Activated T-cell treated with anti-CD3 and anti-CD28 coated beads, Interleukin-2, amount 50 U/mL, for 24 hours (primary cell): ENCODE data around the gene HNRNPA3.
A peak's percentile ranks its signal among the peaks of the same experiment; 100 is the strongest.
"Not testable (repeated sequence)": the region's sequence is repeated elsewhere in the genome, so short reads cannot be mapped to it uniquely, and the experiment has no call there.

Experiments used
- DNase-seq: peaks from one replicate; pipeline ENCODE4 v3.0.0-alpha.2; 2020
- H3K27ac Mint-ChIP-seq: 2 replicates; pipeline ENCODE4 v1.8.0; 2020; ENCODE audit warnings: mild to moderate bottlenecking, mixed read lengths
- H3K27me3 Mint-ChIP-seq: 2 replicates; pipeline ENCODE4 v1.8.0; 2020; ENCODE audit warnings: mixed read lengths
- H3K36me3 Mint-ChIP-seq: 2 replicates; pipeline ENCODE4 v1.8.0; 2020; ENCODE audit warnings: low read depth, mixed read lengths
- H3K4me1 Mint-ChIP-seq: 2 replicates; pipeline ENCODE4 v1.8.0; 2020; ENCODE audit warnings: low read depth, mixed read lengths
- H3K4me3 Mint-ChIP-seq: 2 replicates; pipeline ENCODE4 v1.8.0; 2020; ENCODE audit warnings: mild to moderate bottlenecking, moderate library complexity, mixed read lengths
- H3K9me3 Mint-ChIP-seq: 2 replicates; pipeline ENCODE4 v1.8.0; 2020; ENCODE audit warnings: mixed read lengths

HNRNPA3 gene

DNA sequence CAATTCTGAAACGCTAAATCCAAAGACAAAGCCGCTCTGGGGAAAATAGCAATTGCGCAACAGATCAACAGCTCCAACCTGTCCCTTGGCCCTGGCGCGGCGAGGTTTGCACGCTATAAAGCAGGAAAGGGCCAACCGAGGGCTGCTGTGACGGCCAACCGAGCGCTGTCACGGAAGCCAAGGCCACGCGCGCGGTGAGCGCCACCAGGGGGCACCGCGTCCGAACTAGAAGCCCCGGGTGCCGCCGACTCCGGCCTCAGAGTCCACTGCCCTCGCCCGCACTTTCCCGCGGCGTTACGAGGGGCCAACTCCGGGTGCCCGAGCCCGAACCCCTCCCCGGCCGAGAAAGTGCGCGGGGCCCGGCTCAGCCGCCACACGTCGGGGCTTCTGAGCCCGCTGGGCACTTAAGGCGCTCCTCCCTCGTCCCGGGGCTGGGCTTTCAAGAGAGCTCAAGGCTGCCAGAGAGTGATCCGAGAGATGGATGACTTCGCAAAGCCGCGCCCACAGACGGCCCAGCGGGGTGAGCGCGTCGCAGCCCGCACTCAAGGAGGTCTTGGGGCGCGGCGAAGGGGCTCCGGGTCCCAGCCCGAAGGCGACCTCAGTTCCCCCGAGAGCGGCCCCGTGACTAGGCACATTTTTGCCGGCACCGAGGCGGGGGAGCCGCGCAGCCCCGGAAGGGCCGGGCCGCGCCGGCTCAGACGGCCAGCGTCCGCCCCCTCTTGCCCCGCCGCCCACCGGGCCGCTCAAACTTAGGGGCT, 51.0 kb downstream of the HNRNPA3 start:
- peaks cover 61% of the 10 kb centered on the region for H3K4me1 Mint-ChIP-seq
- peak; percentile 97 for DNase-seq

DNA sequence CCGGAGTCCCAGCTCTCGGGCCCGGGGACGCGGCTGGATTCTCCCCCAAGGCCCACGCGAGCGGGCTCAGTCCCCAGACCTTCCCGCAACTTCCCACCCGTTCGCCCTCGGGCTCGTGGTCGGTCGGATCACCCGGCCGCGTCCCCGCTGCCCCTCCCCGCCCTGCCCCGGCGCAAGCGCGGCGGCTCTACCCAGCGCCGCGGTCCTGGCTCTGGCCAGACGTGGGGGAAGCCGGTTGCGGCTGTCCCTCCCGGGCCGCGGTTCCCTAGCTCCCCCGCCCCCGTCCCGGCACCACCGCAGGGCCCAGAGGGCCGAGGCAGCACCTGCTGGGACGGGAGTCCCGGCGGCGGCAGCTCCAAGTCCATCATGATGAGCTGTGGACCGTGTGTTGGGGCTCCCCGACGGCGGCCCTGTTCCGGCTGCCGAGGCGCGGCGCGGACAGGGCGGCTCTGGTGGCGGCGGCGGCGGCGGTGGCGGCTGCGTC, 51.7 kb downstream of the HNRNPA3 start:
- H3K4me3 Mint-ChIP-seq, result peak overlapping the region; percentile 91
- peak overlapping the region; percentile 97 for H3K27ac Mint-ChIP-seq
- H3K36me3 Mint-ChIP-seq, result peaks cover 41% of the 10 kb centered on the region
- no peaks in the 10 kb centered on the region for H3K27me3 Mint-ChIP-seq
- peaks cover 56% of the 10 kb centered on the region for H3K4me1 Mint-ChIP-seq
- DNase-seq, result no peak
- no peaks in the 10 kb centered on the region for H3K9me3 Mint-ChIP-seq

More for the DNA sequence above, 51.0 kb downstream of the HNRNPA3 start:
- no peaks in the 10 kb centered on the region for H3K9me3 Mint-ChIP-seq
- peaks cover 47% of the 10 kb centered on the region for H3K36me3 Mint-ChIP-seq
- no peaks in the 10 kb centered on the region for H3K27me3 Mint-ChIP-seq
- peak overlapping the region; percentile 97 for H3K27ac Mint-ChIP-seq
- peak overlapping the region; percentile 91 for H3K4me3 Mint-ChIP-seq

DNA sequence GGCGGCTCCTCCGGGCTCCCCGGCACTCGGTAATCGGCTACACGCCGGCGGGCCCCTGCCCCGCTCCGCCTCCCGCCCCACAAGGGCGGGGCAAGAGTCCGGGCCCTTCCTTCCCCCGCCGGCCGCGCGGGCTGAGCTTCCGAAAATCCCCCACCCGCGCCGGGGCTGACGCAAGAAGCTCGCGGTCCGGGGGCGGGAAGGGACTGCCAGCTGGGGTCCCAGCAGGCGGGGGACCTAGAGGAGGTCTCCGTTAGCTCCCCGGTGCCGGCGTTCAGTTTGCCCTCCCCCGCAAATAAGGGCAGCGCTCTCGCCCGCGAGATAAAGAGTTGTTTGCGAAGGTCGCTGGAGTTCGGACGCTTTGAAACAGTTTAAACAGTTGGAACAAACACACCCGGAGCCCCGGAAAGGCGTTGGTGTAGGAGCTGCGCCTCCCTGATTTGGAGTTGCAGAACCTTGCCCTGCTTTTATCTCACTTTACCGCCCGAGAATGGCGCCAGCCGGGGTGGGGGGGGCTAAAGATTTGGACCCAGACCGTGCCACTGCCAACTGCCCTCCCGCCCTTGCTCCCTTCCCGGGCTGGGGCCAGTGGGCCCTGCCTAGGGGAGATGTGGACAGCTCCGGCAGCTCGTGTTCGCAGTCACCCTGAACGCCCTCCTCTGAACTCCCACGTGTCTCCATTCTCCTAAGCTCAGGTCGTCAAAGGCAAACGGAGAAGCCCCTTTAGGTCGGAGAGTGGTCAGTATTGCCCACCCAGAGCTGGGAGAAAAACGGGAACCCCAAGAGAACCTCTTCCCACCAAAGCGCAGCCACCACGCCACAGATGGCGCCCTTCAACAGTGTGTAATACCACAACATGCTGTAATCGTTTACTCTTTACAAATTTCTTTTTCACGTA, 52.3 kb downstream of the HNRNPA3 start, which contains the start of gene NFE2L2:
Gene NFE2L2 (minus strand): TSS at position 35 of the 895 bp plus-strand sequence. CDS start 151 bp downstream, outside the sequence.
- Mint-ChIP-seq H3K36me3 (peaks cover 36% of the 10 kb centered on the region), H3K27me3 (no peaks in the 10 kb centered on the region), H3K4me3 (peak within 1 kb of the TSS; percentile 91), H3K27ac (peak within 1 kb of the TSS; percentile 99), H3K4me1 (peaks cover 57% of the 10 kb centered on the region), H3K9me3 (no peaks in the 10 kb centered on the region)
- peak; percentile 99 for DNase-seq

DNA sequence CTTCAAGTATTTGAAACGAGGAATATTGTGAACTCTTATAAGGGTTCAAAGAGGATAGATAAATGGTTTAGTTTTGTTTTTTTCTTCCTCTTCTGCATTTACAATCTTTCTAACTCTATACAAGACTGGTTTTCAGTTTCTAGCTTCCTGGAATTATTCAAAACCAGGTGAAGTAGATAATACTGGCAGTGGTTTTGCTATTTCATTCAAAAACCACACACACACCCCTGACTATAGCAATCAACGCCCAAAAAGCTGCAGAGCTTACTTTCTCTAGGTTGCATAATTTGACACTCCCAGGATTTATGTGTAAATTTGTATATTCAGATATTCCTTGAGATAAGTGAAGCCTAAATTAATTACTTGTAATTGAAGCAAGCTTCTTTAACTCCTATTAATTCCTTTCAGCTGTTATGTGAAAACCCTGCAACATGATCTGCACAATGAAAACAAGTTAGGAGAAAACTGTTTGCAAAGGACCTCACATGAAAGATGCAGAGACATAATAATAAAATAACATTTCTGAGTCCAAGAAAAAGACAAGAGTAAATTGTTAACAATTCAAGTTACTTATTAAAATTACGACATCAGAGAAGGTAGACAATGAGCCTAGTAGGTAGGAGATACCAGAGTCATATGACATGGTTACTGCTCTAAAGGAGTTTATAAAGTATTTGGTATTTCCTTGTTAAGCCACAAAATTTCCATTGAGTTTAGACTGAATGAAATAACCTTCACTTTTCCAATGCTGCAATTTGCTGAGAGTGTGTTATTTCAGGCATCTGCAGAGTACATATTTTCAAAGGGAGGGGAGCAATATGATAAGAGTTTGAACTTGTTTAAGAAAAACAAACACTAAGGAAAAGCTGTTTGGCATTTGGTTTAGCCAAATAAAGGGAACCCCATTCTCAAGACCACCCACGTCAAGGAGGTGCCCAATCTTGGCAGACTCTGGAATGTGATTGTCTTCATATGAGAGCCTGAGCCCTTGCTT, 53.5 kb downstream of the HNRNPA3 start:
- Mint-ChIP-seq H3K27me3 (no peaks in the 10 kb centered on the region), H3K36me3 (peaks cover 26% of the 10 kb centered on the region), H3K9me3 (no peaks in the 10 kb centered on the region), H3K4me3 (peak overlapping the region; percentile 91), H3K4me1 (peaks cover 53% of the 10 kb centered on the region), H3K27ac (peak overlapping the region; percentile 99)
- no peak for DNase-seq

DNA sequence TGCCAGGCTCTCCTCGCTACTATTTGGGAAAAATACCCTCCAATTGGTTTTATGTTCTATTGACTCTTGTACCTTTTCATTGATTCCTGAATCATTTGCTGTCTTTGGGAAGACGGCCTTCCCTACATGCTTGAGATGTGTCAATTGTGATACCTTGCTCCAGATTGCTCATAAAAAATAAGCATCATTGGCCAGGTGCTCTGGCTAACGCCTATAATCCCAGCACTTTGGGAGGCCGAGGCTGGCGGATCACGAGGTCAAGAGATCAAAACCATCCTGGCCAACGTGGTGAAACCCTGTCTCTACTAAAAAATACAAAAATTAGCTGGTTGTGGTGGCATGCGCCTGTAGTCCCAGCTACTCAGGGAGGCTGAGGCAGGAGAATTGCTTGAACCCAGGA, 54.4 kb downstream of the HNRNPA3 start:
- Mint-ChIP-seq H3K36me3 (peaks cover 18% of the 10 kb centered on the region), H3K4me1 (peaks cover 45% of the 10 kb centered on the region)
- not testable (repeated sequence) for H3K27me3 Mint-ChIP-seq, H3K4me3 Mint-ChIP-seq, H3K9me3 Mint-ChIP-seq, DNase-seq, H3K27ac Mint-ChIP-seq

DNA sequence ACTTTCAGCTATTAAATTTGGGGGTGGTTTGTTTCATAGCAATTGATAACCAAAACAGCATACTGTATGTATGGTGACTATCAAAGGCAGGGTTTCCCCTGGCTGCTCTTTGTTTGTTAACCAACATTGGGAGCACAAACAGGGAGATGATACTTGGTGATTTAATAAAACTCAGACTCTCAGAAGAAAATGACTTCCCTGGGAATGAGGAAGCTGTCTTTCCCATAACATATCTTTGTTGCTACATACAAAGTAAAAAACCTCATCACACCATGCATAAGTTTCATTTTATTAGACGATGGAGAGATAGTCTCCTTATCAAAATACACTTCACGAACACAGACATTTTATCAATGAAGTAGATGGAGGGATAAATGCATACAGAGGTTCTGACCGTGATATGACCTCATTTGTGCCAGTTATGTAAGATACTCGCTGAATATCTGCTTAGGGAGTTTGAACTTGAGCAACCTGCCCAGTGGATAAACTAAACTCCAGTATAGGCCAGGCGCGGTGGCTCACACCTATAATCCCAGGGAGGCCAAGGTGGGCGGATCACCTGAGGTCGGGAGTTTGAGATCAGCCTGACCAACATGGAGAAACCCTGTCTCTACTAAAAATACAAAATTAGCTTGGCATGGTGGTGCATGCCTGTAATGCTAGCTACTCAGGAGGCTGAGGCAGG, 55.7 kb downstream of the HNRNPA3 start:
- Mint-ChIP-seq H3K27me3 (no peaks in the 10 kb centered on the region), H3K9me3 (no peaks in the 10 kb centered on the region), H3K36me3 (peaks cover 4% of the 10 kb centered on the region), H3K4me1 (peaks cover 50% of the 10 kb centered on the region), H3K27ac (no peak overlapping the region), H3K4me3 (no peak overlapping the region)
- no peak for DNase-seq

DNA sequence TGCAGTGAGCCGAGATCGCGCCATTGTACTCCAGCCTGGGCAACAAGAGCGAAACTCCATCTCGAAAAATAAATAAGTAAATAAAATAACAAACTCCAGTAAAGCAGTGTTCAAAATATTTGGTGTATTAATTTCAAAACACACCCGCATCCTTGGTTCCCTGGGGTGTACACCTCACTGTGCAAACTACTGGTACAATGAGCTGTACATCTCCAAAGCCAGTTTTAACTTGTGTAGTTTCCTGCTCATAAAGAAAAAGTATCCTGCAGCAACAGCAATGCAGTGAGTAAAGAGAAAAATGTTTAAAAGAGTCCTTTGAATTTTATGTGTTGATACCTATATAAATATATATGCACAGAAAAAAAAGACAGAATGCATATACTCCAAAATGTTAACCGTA, 56.3 kb downstream of the HNRNPA3 start:
- no peaks in the 10 kb centered on the region for H3K9me3 Mint-ChIP-seq
- no peak overlapping the region for H3K4me3 Mint-ChIP-seq
- no peak overlapping the region for H3K27ac Mint-ChIP-seq
- H3K27me3 Mint-ChIP-seq, result no peaks in the 10 kb centered on the region
- H3K4me1 Mint-ChIP-seq, result peaks cover 55% of the 10 kb centered on the region
- H3K36me3 Mint-ChIP-seq, result peaks cover 2% of the 10 kb centered on the region
- no peak for DNase-seq

DNA sequence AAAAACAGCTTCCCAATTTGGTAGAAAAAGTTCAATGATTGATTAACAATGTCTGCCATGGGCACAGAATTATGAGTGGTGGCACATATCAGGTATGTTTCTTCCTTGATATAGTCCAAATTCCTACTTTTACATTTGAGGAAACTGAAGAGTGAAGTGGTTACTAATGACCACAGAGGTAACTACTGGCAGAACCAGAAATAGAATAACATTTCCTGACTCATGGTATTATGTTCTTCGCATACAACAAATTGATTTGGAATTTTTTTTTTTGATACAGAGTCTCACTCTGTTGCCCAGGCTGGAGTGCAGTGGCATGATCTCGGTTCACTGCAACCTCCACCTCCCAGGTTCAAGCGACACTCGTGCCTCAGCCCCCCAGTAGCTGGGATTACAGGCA, 57.9 kb downstream of the HNRNPA3 start:
- Mint-ChIP-seq H3K36me3 (no peaks in the 10 kb centered on the region), H3K27ac (no peak overlapping the region), H3K9me3 (no peaks in the 10 kb centered on the region), H3K27me3 (no peaks in the 10 kb centered on the region), H3K4me3 (no peak overlapping the region), H3K4me1 (peaks cover 51% of the 10 kb centered on the region)
- DNase-seq, result no peak

DNA sequence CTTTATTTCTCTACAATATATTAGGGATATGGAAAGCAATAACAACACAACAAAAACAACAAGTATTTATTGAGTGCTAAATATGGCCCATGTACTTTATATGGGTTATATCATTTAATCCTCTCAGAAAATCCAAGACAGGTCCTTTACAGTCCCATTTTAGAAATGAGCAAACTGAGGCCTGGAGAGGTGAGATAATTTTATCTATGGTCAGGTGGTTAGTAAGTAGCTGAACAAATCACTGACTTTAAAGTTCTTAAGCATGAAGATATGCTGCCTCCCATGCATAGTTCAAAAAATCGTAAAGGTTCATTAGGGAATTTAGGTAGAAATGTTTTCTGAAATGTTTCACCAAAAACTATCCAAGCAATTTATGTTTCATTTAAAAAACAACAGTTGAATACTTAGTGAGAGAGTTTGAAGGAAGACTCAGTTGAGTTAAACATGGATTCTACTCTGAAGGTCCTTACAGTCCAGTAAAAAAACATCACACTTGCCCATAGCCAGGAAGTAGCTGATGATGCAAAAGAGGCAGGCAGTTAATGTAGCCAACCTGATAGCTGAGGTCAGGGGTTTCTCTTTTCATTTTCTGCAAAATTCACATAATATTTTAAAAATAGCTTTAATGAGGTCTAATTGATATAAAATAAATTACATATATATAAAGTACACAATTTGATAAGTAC, 59.5 kb downstream of the HNRNPA3 start:
- DNase-seq, result no peak
- H3K27me3 Mint-ChIP-seq, result no peaks in the 10 kb centered on the region
- H3K9me3 Mint-ChIP-seq, result no peaks in the 10 kb centered on the region
- peaks cover 37% of the 10 kb centered on the region for H3K4me1 Mint-ChIP-seq
- H3K27ac Mint-ChIP-seq, result no peak overlapping the region
- H3K4me3 Mint-ChIP-seq, result no peak overlapping the region
- no peaks in the 10 kb centered on the region for H3K36me3 Mint-ChIP-seq

DNA sequence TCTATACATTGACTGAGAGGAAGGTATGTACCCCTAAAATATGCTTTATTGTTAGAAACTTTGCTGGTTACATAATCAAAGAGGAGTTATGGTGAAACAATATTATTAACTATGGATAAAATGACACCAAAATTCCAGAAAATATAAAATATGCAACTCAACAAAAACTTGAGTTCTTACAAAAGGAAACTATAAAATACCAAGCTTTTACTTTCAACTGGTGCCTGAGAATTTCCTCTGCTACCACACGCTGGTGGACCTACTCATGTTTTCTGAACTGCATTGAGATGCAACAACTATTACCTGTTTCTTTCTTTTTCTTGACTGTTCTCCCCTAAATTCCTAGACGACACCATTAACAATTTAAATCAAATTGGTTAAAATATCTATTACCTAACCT, 60.2 kb downstream of the HNRNPA3 start:
- Mint-ChIP-seq H3K4me3 (no peak overlapping the region), H3K27ac (no peak overlapping the region), H3K36me3 (no peaks in the 10 kb centered on the region), H3K27me3 (no peaks in the 10 kb centered on the region), H3K9me3 (no peaks in the 10 kb centered on the region), H3K4me1 (peaks cover 32% of the 10 kb centered on the region)
- no peak for DNase-seq

DNA sequence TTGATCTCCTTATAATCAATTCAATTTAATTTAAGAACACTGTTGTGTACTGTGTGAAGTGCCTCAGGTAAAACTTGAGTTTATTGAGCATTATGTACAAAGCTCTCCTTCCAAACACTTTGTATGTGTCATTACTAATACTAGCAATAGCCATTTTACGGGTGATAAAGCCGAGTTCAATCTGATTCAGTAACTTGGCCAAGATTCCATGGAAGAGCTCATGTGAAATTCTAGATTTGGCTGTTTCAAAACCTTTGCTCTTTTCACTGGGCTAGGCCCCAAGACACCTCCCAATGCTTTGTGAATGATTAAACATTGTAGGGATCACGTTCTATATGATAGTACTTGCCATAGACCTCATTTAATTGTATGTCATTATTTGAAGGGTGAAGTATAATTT, 60.8 kb downstream of the HNRNPA3 start:
- Mint-ChIP-seq H3K27ac (no peak overlapping the region), H3K4me3 (no peak overlapping the region), H3K36me3 (no peaks in the 10 kb centered on the region), H3K4me1 (peaks cover 31% of the 10 kb centered on the region), H3K27me3 (no peaks in the 10 kb centered on the region), H3K9me3 (no peaks in the 10 kb centered on the region)
- no peak for DNase-seq
